Mesenchymal stem cell (in vitro differentiated cells and primary cell): ENCODE measurements around the gene ARL8B.
"Not testable (repeated sequence)": the region's sequence is repeated elsewhere in the genome, so short reads cannot be mapped to it uniquely, and the experiment has no call there.

Source experiments
- DNase-seq: peaks from one replicate; pipeline ENCODE4 v3.0.0-alpha.2; 2013
- H2AFZ ChIP-seq: one replicate; pipeline ENCODE4 v1.6.1; 2013; ENCODE audit warnings: low read depth, mild to moderate bottlenecking, control low read depth, inconsistent platforms, low read length, moderate library complexity
- H2AK5ac ChIP-seq: 2 replicates; pipeline ENCODE4 v1.6.1; 2013; ENCODE audit warnings: low read length, moderate library complexity, mild to moderate bottlenecking, inconsistent platforms; ENCODE audit not compliant: severe bottlenecking
- H2BK120ac ChIP-seq: one replicate; pipeline ENCODE4 v1.6.1; 2013; ENCODE audit warnings: low read depth, mild to moderate bottlenecking, inconsistent platforms, low read length, moderate library complexity
- H2BK12ac ChIP-seq, 2 experiments: one replicate each; pipeline ENCODE4 v1.6.1; 2013; ENCODE audit warnings: inconsistent platforms in 2 of 2, low read length in 2 of 2, mild to moderate bottlenecking in 2 of 2, moderate library complexity in 2 of 2, control low read depth in 1 of 2
- H2BK15ac ChIP-seq: one replicate; pipeline ENCODE4 v1.6.1; 2013; ENCODE audit warnings: mild to moderate bottlenecking, low read depth, inconsistent platforms; ENCODE audit not compliant: poor library complexity, severe bottlenecking
- H2BK5ac ChIP-seq: 2 replicates; pipeline ENCODE4 v1.6.1; 2013; ENCODE audit warnings: low read depth, mild to moderate bottlenecking, low read length, control low read depth, inconsistent platforms; ENCODE audit not compliant: poor library complexity, severe bottlenecking
- H3K14ac ChIP-seq, 2 experiments: one replicate each; pipeline ENCODE4 v1.6.1; 2013; ENCODE audit warnings: inconsistent platforms in 2 of 2, low read length in 2 of 2, control low read depth in 1 of 2, mild to moderate bottlenecking in 1 of 2, moderate library complexity in 1 of 2
- H3K18ac ChIP-seq, 2 experiments: one replicate each; pipeline ENCODE4 v1.6.1; 2013; ENCODE audit warnings: inconsistent platforms in 2 of 2, low read length in 2 of 2, control low read depth in 1 of 2, low read depth in 1 of 2, mild to moderate bottlenecking in 1 of 2
- H3K23ac ChIP-seq, 2 experiments: one replicate each; pipeline ENCODE4 v1.6.1; 2013; ENCODE audit warnings: inconsistent platforms in 2 of 2, low read length in 2 of 2, mild to moderate bottlenecking in 2 of 2, moderate library complexity in 2 of 2, control low read depth in 1 of 2
- H3K27ac ChIP-seq: 2 replicates; pipeline ENCODE4 v1.5.1; 2013; ENCODE audit warnings: mild to moderate bottlenecking, moderate library complexity, low read length, control low read depth, inconsistent platforms; ENCODE audit not compliant: poor library complexity, severe bottlenecking
- H3K27me3 ChIP-seq, 2 experiments: 2 replicates each; pipeline versions ENCODE4 v1.6.1 to v1.7.0; 2013; ENCODE audit warnings: low read length in 2 of 2, mild to moderate bottlenecking in 2 of 2, moderate library complexity in 2 of 2, control low read depth in 1 of 2, inconsistent platforms in 1 of 2; ENCODE audit not compliant: control insufficient read depth in 1 of 2, insufficient read depth in 1 of 2
- H3K36me3 ChIP-seq, 2 experiments: 2 replicates each; pipeline versions ENCODE4 v1.6.1 to v1.7.0; 2013; ENCODE audit warnings: low read length in 2 of 2, control low read depth in 1 of 2, inconsistent platforms in 1 of 2, low read depth in 1 of 2, mild to moderate bottlenecking in 1 of 2; ENCODE audit not compliant: insufficient read depth in 2 of 2, control insufficient read depth in 1 of 2
- H3K4ac ChIP-seq, 2 experiments: one replicate each; pipeline ENCODE4 v1.6.1; 2013; ENCODE audit warnings: inconsistent platforms in 2 of 2, low read length in 2 of 2, mild to moderate bottlenecking in 2 of 2, moderate library complexity in 2 of 2, control low read depth in 1 of 2, low read depth in 1 of 2
- H3K4me1 ChIP-seq: 2 replicates; pipeline ENCODE4 v1.6.1; 2013; ENCODE audit warnings: low read depth, low read length, control low read depth; ENCODE audit not compliant: control insufficient read depth, insufficient read depth
- H3K4me2 ChIP-seq: 2 replicates; pipeline ENCODE4 v1.6.1; 2013; ENCODE audit warnings: low read length, mild to moderate bottlenecking, inconsistent platforms; ENCODE audit not compliant: poor library complexity, severe bottlenecking
- H3K4me3 ChIP-seq, 2 experiments: 2 replicates each; pipeline versions ENCODE4 v1.5.1 to v1.7.0; 2013; ENCODE audit warnings: low read length in 2 of 2, mild to moderate bottlenecking in 2 of 2, control low read depth in 1 of 2, low read depth in 1 of 2; ENCODE audit not compliant: insufficient read depth in 1 of 2
- H3K79me1 ChIP-seq: replicated peaks from 2 replicates; pipeline ENCODE4 v1.6.1; 2013; ENCODE audit warnings: mild to moderate bottlenecking, control low read depth, low read length, inconsistent platforms; ENCODE audit not compliant: poor library complexity, severe bottlenecking
- H3K9ac ChIP-seq: 2 replicates; pipeline ENCODE4 v1.7.0; 2013; ENCODE audit warnings: mild to moderate bottlenecking, low read length, moderate library complexity
- H3K9me3 ChIP-seq: 2 replicates; pipeline ENCODE4 v1.7.0; 2013; ENCODE audit warnings: mild to moderate bottlenecking, low read length; ENCODE audit not compliant: control insufficient read depth
- H4K8ac ChIP-seq: one replicate; pipeline ENCODE4 v1.6.1; 2013; ENCODE audit warnings: inconsistent platforms, mild to moderate bottlenecking, low read length, moderate library complexity
- H4K91ac ChIP-seq: one replicate; pipeline ENCODE4 v1.6.1; 2013; ENCODE audit warnings: mild to moderate bottlenecking, low read length, inconsistent platforms
- WGBS: methylation state at CpG from one replicate; pipeline ENCODE4 v1.1.7; 2013; ENCODE audit warnings: mixed read lengths; 5-methylcytosine and 5-hydroxymethylcytosine counted together

The ARL8B gene

DNA sequence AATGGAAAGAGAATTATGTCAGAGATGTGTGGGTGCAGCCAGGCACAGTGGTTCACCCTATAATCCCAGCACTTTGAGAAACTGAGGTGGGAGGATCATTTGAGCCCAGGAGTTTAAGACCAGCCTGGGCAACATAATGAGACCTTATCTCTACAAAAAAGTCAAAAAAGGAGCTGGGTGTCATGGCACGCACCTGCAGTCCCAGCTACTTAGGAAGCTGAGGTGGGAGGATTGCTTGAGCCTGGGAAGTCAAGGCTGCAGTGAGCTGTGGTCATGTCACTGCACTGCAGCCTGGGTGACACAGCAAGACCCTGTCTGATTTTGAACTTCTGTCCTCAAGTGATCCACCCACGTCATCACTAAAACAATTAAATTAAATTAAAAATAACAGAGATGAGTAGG lies 15.2 kb upstream of the ARL8B start:
- H3K36me3 ChIP-seq, H2AFZ ChIP-seq, DNase-seq, H2BK120ac ChIP-seq, H3K79me1 ChIP-seq, H3K4me1 ChIP-seq, H4K8ac ChIP-seq, H2BK12ac ChIP-seq, H4K91ac ChIP-seq, H3K14ac ChIP-seq, H3K27me3 ChIP-seq, H3K18ac ChIP-seq, H3K4ac ChIP-seq, H3K4me3 ChIP-seq, H3K9me3 ChIP-seq, H2BK5ac ChIP-seq, H3K4me2 ChIP-seq, H2AK5ac ChIP-seq, H3K9ac ChIP-seq, H3K23ac ChIP-seq, H3K27ac ChIP-seq, H2BK15ac ChIP-seq: not testable (repeated sequence)
- 100% methylated on average over 1 of the region's 2 CpGs for WGBS

DNA sequence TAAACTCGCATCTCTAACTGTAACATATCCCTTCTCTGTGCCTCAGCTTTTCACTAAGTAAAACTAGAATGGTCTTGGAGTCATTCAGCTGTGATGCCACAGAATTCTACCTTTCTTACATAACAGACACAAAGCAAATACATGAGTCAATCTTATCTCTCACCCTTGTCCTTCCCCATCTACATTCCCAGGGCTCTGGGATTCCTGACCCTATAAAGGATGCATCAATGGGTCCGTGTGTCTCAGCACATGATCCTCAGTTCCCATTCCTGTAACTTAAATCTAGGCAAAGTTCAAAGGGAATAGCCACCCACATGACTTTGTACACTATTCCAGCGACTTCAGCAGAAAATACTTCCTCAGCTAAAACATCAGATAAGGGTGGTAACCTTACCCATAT lies 11.8 kb upstream of the ARL8B start:
- Histone ChIP-seq H3K36me3 (no peaks in the 10 kb centered on the region), H3K4me1 (no peaks in the 10 kb centered on the region), H3K27ac (no peak overlapping the region), H4K8ac (no peak overlapping the region), H3K4me2 (no peak overlapping the region), H3K18ac (no peak overlapping the region), H3K9me3 (no peaks in the 10 kb centered on the region), H3K79me1 (no peaks in the 10 kb centered on the region), H2AFZ (no peak overlapping the region), H2AK5ac (no peak overlapping the region), H3K4ac (no peak overlapping the region), H2BK120ac (no peak overlapping the region), H2BK12ac (no peak overlapping the region), H2BK15ac (no peak overlapping the region), H3K9ac (no peak overlapping the region), H3K14ac (no peak overlapping the region), H2BK5ac (no peak overlapping the region), H3K27me3 (peaks cover 0 to 3% of the 10 kb centered on the region in 2 experiments), H3K23ac (no peak overlapping the region), H3K4me3 (no peak overlapping the region), H4K91ac (no peak overlapping the region)
- DNase-seq = no peak
- WGBS = 63% methylated on average over 3 of the region's 3 CpGs

DNA sequence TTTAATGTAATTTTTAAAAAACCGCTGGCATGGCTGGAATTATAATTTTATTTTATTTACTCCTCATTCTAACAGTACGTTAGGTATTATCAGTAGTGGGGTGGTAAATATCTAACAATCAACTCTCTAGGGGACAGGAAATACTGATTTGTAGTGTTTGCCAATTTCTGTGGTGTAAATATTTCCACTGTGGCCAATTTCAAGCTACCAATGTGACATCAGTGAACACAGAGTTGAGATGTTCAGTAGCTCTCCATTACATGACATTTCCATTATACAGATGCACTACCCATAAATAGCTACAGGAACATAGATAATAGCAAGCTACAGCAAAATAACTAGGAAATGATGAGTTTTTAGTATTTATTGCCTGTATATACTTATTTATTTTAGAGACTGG lies 10.0 kb upstream of the ARL8B start:
- Histone ChIP-seq H3K36me3 (no peaks in the 10 kb centered on the region), H3K27ac (no peak overlapping the region), H2BK15ac (no peak overlapping the region), H3K9ac (no peak overlapping the region), H3K9me3 (no peaks in the 10 kb centered on the region), H4K91ac (no peak overlapping the region), H2AK5ac (no peak overlapping the region), H3K14ac (no peak overlapping the region), H4K8ac (no peak overlapping the region), H2BK5ac (no peak overlapping the region), H2BK120ac (no peak overlapping the region), H3K79me1 (no peaks in the 10 kb centered on the region), H3K4me1 (no peaks in the 10 kb centered on the region), H2AFZ (no peak overlapping the region), H3K18ac (no peak overlapping the region), H3K23ac (no peak overlapping the region), H3K4me3 (no peak overlapping the region), H2BK12ac (no peak overlapping the region), H3K4me2 (no peak overlapping the region), H3K27me3 (no peaks in the 10 kb centered on the region), H3K4ac (no peak overlapping the region)
- DNase-seq = no peak
- no CpG with 5 or more reads among the region's 2 CpGs for whole genome bisulfite sequencing

DNA sequence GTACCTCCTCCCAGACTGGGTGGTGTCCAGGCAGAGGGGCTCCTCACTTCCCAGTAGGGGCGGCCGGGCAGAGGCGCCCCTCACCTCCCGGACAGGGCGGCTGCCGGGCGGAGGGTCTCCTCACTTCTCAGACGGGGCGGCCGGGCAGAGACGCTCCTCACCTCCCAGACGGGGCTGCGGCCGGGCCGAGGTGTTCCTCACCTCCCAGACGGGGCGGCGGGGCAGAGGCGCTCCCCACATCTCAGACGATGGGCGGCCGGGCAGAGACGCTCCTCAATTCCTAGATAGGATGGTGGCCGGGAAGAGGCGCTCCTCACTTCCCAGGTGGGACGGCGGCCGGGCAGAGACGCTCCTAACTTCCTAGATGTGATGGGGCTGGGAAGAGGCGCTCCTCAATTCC lies 8.4 kb upstream of the ARL8B start:
- not testable (repeated sequence) for DNase-seq, H3K27ac ChIP-seq, H2BK15ac ChIP-seq, H3K4me1 ChIP-seq, H3K4ac ChIP-seq, H3K27me3 ChIP-seq, H4K8ac ChIP-seq, H2AK5ac ChIP-seq, H3K23ac ChIP-seq, H3K9ac ChIP-seq, H2BK12ac ChIP-seq, H2AFZ ChIP-seq, H3K79me1 ChIP-seq, H2BK5ac ChIP-seq, H3K9me3 ChIP-seq, H3K36me3 ChIP-seq, H2BK120ac ChIP-seq, H3K4me3 ChIP-seq, H4K91ac ChIP-seq, H3K14ac ChIP-seq, H3K4me2 ChIP-seq, H3K18ac ChIP-seq
- WGBS = 98% methylated on average over 25 of the region's 30 CpGs
